GM12892 (cell line): ENCODE data around the gene GALNTL6.
"Not testable (repeated sequence)": the region's sequence is repeated elsewhere in the genome, so short reads cannot be mapped to it uniquely, and the experiment has no call there.

Experiments used
- DNase-seq: peaks from one replicate; pipeline ENCODE4 v3.0.0; 2011; ENCODE audit not compliant: insufficient read length
- FAIRE-seq: peaks from 2 replicates; lab custom pipeline; 2011; peaks lifted over from hg19 to GRCh38; lab: Jason Lieb, UNC
- POLR2A ChIP-seq: IDR thresholded peaks from 2 replicates; pipeline ENCODE4 v1.6.1; 2011; ENCODE audit warnings: low read depth, low read length, control low read depth
- POLR2AphosphoS5 ChIP-seq: IDR thresholded peaks from 2 replicates; pipeline ENCODE4 v1.6.1; 2011; ENCODE audit warnings: low read depth, low read length, control low read depth
- TAF1 ChIP-seq: IDR thresholded peaks from 2 replicates; pipeline ENCODE4 v1.6.1; 2011; ENCODE audit warnings: low read depth, mild to moderate bottlenecking, control low read depth, low read length, borderline replicate concordance

The GALNTL6 gene

DNA sequence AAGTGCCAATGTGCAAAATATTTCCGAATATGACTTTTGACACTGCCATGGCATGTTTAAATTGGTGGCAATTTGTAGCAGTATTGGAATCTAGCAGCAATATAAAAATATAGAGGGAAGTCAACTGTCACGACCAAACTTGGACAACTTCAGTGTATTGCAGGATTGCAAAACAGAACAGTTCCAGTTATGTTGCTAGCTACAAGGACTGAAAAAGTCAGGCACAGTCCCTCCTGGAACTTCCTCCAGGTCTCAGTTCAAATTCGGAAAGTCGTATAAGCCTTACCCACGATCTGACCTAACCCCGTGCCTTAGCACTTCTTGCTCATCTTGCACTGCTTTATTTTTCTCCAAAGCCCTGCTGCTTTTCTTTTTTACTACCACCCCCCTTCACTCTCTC lies 965.4 kb downstream of the GALNTL6 start:
- DNase-seq = no peak
- TF ChIP-seq TAF1 = no peak
- TF ChIP-seq POLR2AphosphoS5 = no peak
- no peak for TF ChIP-seq POLR2A
- no peak for FAIRE-seq

DNA sequence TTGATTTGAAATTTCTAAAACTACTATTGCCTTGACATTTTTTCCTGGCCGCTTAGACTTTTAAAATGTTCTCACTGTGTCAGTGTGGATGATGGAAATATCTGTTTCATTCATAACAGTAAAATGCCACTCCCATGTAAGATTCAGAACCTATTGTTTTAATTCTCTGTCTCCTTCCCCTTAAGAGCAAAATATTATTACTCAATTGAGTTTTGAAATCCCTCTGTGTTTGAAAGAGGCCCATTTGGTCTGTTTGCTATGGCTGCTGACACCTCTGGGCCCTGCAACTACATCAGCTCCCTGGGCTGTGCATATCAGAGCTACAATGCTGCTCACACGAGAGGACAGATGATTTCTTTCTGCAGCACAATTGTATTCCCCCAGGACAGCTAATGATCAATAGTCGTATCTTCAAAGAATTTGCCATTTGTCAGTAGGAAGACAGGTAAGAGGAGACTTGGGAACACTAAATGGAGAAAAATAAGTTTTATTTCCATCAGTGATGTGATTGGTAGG lies 967.4 kb downstream of the GALNTL6 start:
- no peak for FAIRE-seq
- no peak for DNase-seq
- TF ChIP-seq POLR2AphosphoS5 (no peak), TAF1 (no peak), POLR2A (no peak)

DNA sequence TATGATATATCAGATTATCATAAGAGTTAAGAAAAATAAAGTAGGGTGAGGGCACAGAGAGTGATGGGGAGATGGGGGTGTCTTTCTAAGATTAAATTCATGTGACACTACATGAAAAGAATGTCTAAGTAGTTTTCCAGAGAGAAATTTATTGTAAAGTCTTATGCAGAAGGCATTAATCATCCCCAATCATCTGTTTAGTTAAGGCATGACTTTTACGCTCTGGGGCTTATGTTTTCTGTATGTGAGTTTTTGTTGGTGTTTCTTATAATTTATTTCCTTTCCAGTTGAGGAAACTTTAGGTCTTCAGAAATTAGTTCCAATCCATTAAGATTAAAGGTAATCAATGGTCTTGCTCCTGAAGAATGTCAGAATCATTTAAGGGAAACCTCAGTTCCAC lies 972.4 kb downstream of the GALNTL6 start:
- DNase-seq (no peak), FAIRE-seq (no peak)
- TF ChIP-seq TAF1 (no peak), POLR2A (no peak), POLR2AphosphoS5 (no peak)

DNA sequence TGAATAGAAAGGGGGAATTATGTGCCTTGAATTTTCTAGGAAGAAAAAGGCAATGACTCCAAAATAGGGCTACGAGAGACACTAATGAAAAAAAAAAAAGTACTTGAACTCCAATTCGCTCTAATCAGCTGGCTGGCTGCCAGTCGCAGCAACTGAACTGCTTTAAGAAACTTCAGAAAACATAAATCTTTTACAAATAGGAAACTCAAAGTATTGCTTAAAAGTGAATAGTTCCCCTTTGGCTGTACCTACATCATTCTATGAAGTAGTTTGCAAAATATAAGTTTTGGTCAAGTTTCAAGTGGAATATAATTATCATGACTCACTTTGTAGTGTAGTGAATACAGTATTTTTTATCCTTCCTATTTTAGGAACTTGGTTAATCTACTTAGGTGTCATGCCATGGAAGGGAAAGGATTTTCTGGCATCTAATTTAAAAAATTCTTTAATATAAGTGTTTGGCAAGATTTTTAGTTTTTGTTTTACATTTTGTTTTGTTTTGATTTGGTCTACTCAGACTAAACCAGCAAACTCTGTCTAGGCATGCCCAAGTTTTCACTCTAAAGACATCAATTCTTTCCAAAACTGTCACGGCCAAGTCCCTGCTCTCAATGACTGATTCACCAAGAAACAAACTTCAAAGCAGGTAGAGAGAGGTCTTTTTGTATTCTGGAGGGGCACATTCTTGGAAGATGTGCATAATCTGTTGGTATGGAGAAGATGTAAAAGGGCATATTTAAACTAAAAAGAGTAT lies 973.0 kb downstream of the GALNTL6 start:
- TF ChIP-seq TAF1 (no peak), POLR2A (no peak), POLR2AphosphoS5 (no peak)
- DNase-seq (no peak), FAIRE-seq (no peak)

DNA sequence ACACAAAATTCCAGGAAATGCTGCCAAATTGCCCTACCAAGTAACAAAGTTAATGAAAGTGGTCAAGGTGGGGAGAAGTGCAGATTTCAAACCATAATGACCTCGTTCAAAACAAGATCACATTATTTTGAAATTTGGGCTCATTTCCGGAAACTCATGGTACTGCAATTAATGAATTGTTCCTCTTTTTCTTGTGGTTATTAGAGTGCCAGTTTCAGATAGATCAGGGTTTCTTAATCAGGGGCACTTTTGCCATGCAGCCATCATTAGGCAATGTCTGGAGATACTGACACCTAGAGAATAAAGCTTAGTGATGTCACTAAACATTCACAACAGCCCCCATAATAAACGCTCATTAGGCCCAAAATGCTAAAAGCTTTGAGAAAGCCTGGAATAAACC lies 973.9 kb downstream of the GALNTL6 start:
- no peak for DNase-seq
- FAIRE-seq = no peak
- TF ChIP-seq POLR2A (no peak), TAF1 (no peak), POLR2AphosphoS5 (no peak)

DNA sequence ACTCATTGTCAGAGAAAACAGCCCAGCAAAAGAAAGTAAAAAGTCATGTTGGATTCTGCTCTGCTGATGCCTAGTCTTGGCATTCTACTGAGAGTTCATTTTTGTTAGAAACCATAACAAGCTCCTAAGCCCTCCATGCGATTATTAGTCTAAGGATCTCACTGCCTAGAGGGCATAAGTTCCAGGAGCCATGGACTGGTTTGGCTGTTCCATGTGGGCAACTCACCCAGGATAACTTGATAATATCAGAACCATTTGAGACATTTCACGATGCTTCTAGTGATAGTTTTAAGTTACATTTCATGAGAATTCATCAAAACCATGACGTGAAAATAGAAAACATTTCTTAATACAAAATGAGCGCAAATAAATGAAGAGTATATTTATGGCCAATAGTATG lies 978.6 kb downstream of the GALNTL6 start:
- no peak for DNase-seq
- TF ChIP-seq POLR2AphosphoS5 = no peak
- TF ChIP-seq TAF1 = no peak
- TF ChIP-seq POLR2A = no peak
- no peak for FAIRE-seq

DNA sequence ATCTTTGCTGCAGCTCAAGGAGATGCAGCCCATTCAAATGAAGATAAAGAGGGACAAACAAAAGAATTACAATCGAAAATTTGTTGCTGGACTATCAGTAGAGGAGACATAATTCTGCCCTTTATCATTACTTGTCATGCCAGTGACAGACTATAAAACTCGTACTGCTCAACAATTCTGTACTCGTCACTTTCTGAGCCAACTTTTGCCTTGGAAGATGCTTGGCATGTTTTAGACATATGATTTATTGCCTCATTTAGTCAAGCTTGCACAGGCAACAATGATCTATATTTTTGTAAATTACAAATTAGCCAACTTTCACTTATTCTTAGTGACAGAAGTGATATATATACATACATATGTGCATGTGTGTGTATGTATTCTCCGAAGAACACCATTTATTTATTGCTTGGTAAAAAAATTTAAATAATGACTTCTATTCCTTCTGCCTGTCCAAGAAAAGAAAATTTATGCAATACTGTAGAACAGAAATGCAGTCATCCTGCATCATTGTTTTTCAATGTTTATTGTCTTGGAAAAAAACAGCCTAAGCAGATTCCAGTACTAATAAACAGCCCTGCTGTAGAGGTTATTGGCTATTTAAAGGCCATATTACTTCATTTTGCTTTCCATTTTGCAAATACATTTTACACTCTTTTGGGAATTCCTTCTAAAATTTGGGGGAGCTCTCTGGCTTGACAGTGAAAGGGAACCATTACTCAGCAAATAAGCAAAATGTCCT lies 980.5 kb downstream of the GALNTL6 start:
- no peak for DNase-seq
- FAIRE-seq = no peak

DNA sequence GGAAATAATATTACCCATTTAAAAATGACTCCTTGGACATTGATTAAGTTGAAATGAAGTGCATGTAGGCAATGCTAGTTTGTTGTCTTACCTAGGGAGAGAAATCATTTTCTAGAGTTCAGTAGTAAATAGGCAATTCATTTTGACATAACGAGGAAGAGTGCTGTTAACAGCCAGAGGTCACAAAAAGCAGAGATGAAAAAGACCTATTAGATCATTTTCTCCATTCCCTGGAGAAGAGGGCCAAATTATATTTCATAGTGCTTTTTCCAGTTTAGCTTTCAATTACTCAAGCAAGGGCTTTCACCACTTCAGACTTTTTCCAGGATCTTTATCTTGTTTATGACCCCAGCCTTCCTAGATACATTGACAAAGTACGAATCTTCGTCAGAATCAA lies 981.1 kb downstream of the GALNTL6 start:
- DNase-seq = no peak
- FAIRE-seq = no peak
- TF ChIP-seq TAF1 = no peak
- no peak for TF ChIP-seq POLR2A
- TF ChIP-seq POLR2AphosphoS5 = no peak

More for the DNA sequence above, 980.5 kb downstream of the GALNTL6 start:
- no peak for TF ChIP-seq POLR2A
- TF ChIP-seq POLR2AphosphoS5 = no peak
- no peak for TF ChIP-seq TAF1

DNA sequence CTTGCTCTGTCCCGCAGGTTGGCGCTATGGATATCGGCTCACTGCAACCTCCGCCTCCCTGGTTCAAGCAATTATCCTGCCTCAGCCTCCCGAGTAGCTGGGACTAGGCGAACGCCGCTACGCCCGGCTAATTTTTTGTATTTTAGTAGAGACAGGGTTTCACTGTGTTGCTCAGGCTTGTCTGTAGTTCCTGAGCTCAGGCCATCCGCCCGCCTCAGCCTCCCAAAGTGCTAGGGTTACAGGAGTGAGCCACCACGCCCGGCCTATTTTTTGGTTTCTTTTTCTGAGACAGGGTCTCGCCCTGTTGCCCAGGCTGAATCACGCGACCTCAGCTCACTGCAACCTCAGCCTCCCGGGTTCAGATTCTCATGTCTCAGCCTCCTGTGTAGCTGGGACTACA lies 984.1 kb downstream of the GALNTL6 start:
- DNase-seq, FAIRE-seq: not testable (repeated sequence)

DNA sequence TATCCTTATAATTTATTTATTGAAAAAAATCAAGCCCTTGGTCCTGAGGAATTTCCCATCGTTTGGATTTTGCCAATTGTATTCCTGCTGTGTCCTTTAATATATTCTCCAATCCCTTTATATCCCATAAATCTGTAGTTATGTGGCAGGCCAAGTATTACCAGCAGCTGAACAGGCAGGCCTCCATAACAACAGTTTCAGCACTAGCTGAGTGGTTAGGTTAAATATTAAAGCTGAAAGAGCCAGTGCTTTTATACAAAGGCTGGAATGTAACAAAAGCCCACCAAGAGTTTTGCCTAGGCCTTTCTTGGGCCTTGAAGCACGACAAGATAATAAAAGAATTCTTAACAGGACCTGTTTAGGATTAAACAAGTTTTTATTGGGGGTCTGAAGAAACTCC lies 988.8 kb downstream of the GALNTL6 start:
- TF ChIP-seq POLR2A = no peak
- no peak for TF ChIP-seq POLR2AphosphoS5
- TF ChIP-seq TAF1 = no peak
- no peak for DNase-seq
- FAIRE-seq = no peak

DNA sequence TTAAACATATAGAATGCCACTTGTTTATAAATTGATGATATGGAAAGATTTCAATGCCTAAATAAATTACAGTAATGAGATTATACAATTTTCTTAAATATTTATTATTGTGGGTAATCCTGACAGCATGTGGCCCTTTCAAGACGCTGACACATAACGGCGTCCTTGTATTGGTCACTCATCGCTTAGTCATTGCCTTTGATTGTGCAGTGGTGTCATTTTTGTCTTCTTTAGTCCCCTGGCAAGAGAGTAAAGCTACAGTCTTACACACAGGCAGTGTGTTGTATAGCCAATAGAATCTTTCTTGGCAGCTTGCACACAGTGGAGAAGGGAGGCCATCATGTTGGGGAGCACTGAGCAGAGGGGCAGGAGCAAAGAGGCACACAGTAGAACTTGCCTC lies 993.6 kb downstream of the GALNTL6 start:
- FAIRE-seq (no peak), DNase-seq (no peak)
- TF ChIP-seq POLR2A (no peak), TAF1 (no peak), POLR2AphosphoS5 (no peak)

DNA sequence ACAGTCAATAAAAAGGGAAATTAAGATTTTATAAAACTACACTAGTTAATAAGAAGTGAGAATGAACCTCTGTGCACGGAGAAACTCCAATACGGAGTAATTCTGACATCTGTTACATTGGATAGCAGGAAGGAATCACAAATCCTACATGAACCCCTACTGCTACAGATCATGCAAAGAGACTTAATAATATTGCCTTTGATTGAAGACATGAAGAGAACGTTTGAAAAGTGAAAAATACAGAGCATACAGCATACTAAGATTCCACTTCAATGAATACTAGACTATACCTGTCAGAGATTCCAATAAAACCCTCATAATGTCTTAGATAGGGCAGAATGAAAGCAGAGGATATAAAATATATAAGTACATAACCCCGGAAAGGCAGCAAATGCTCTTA lies 995.0 kb downstream of the GALNTL6 start:
- TF ChIP-seq POLR2AphosphoS5 (no peak), TAF1 (no peak), POLR2A (no peak)
- no peak for FAIRE-seq

DNA sequence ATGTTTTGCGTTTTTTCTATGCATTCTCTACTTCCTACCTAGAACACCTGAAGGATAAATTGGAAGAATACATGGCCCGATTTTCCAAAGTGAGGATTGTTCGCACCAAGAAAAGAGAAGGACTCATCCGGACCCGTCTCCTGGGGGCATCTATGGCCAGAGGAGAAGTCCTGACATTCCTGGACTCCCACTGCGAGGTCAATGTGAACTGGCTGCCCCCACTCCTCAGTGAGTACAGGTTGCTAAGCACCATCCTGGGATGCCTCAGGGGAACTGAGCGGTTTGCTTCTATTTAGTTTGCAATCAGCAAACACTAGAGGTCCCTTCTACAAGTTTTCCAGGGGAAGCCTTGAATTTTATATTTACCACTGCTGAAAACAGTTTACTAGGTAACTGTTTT lies 996.1 kb downstream of the GALNTL6 start:
- DNase-seq = no peak
- TF ChIP-seq POLR2AphosphoS5 (no peak), TAF1 (no peak), POLR2A (no peak)
- FAIRE-seq = no peak

More for the DNA sequence above, 995.0 kb downstream of the GALNTL6 start:
- DNase-seq = no peak
